ENCODE data around the gene TMEM255A. TPM values are rescaled to one million over a fixed set of nuclear protein-coding genes. Genes with fewer than 3 reads are reported as not detected.

The TMEM255A gene
- total and polyA plus RNA-seq, 2 donors (not counting 1 experiment from before 2014, with no cell fraction given): 0.06 to 0.25 TPM

GRCh38 chrX:120305531-120306141 lies 5.6 kb downstream of the TMEM255A start:
- Mint-ChIP-seq H3K4me3 (no peak overlapping the region), H3K27me3 (peaks cover 7% of the 10 kb centered on the region), H3K4me1 (peaks cover 43% of the 10 kb centered on the region), H3K27ac (no peak overlapping the region), H3K9me3 (ENCODE audit: insufficient read depth) (no peaks in the 10 kb centered on the region)
- TF ChIP-seq EZH2 (IDR thresholded peaks at IDR 0.05; ENCODE audit: borderline replicate concordance, insufficient read depth, low read depth, low read length, poor library complexity, severe bottlenecking) (no peak), CTCF (IDR thresholded peaks at IDR 0.05) (no peak)
- no peak overlapping the region for H3K9ac ChIP-seq (ENCODE audit: low read length)
- no peak overlapping the region for H3K27ac ChIP-seq (ENCODE audit: low read length in 2 of 2)
- H3K36me3 ChIP-seq (replicated peaks in 1 of 2; ENCODE audit: control extremely low read depth in 1 of 2, control insufficient read depth in 1 of 2, extremely low read depth in 1 of 2, insufficient read depth in 2 of 2, low read length in 1 of 2): no peaks in the 10 kb centered on the region
- WGBS (ENCODE audit: insufficient coverage): 33% methylated on average over 1 of the region's 11 CpGs
- POLR2A ChIA-PET: no interaction called here
- no peak overlapping the region for H2AFZ ChIP-seq (ENCODE audit: insufficient read depth, low read depth, low read length, poor library complexity, severe bottlenecking)
- peaks cover 0 to 10% (median 4%) of the 10 kb centered on the region in 4 experiments for H3K27me3 ChIP-seq (replicated peaks in 1 of 4; ENCODE audit: control extremely low read depth in 1 of 4, control insufficient read depth in 3 of 4, insufficient read depth in 4 of 4, low read length in 3 of 4)
- CTCF ChIA-PET: interaction anchor here (1.1 kb wide), 1 partner anchor 18 kb away, joined by 3 read pairs; no protein-coding TSS in a partner anchor
- no peak overlapping the region for H3K4me3 ChIP-seq (ENCODE audit: control extremely low read depth in 1 of 5, extremely low read depth in 1 of 5, insufficient read depth in 1 of 5, low read depth in 2 of 5, low read length in 4 of 5)
- intact Hi-C loops (cut with micrococcal nuclease): loop anchor here (10.0 kb wide), 1 partner anchor 169 kb away; no protein-coding TSS in a partner anchor
- no peaks in the 10 kb centered on the region for H4K20me1 ChIP-seq (ENCODE audit: control insufficient read depth, insufficient read depth, low read length, poor library complexity, severe bottlenecking)
- H3K4me1 ChIP-seq (ENCODE audit: control insufficient read depth in 2 of 2, insufficient read depth in 2 of 2, low read length in 2 of 2): peaks cover 33 to 50% of the 10 kb centered on the region in 2 donors
- DNase-seq (no peak), ATAC-seq (ENCODE audit: low read depth) (no peak)
- no peak overlapping the region for H3K4me2 ChIP-seq (replicated peaks; ENCODE audit: low read depth, low read length, poor library complexity, severe bottlenecking)
- H3K9me3 ChIP-seq (ENCODE audit: control extremely low read depth in 1 of 3, control insufficient read depth in 2 of 3, insufficient read depth in 1 of 3, low read length in 2 of 3): no peaks in the 10 kb centered on the region
- H3K79me2 ChIP-seq (ENCODE audit: control insufficient read depth, insufficient read depth, low read length): no peaks in the 10 kb centered on the region

- peak; percentile 13 for DNase-seq
- CTCF ChIA-PET: no interaction called here
- Histone ChIP-seq H3K27ac (ENCODE audit: low read length in 2 of 2) (no peak overlapping the region), H3K4me1 (ENCODE audit: control insufficient read depth in 2 of 2, insufficient read depth in 2 of 2, low read length in 2 of 2) (peaks cover 29 to 44% of the 10 kb centered on the region in 2 donors), H3K27me3 (replicated peaks in 1 of 4; ENCODE audit: control extremely low read depth in 1 of 4, control insufficient read depth in 3 of 4, insufficient read depth in 4 of 4, low read length in 3 of 4) (peaks cover 0 to 2% (median 0%) of the 10 kb centered on the region in 4 experiments), H3K79me2 (ENCODE audit: control insufficient read depth, insufficient read depth, low read length) (no peaks in the 10 kb centered on the region), H3K9me3 (ENCODE audit: control extremely low read depth in 1 of 3, control insufficient read depth in 2 of 3, insufficient read depth in 1 of 3, low read length in 2 of 3) (no peaks in the 10 kb centered on the region), H3K36me3 (replicated peaks in 1 of 2; ENCODE audit: control extremely low read depth in 1 of 2, control insufficient read depth in 1 of 2, extremely low read depth in 1 of 2, insufficient read depth in 2 of 2, low read length in 1 of 2) (no peaks in the 10 kb centered on the region), H3K9ac (ENCODE audit: low read length) (peak overlapping the region; percentile 1), H3K4me3 (ENCODE audit: control extremely low read depth in 1 of 5, extremely low read depth in 1 of 5, insufficient read depth in 1 of 5, low read depth in 2 of 5, low read length in 4 of 5) (no peak overlapping the region), H2AFZ (ENCODE audit: insufficient read depth, low read depth, low read length, poor library complexity, severe bottlenecking) (peak overlapping the region; percentile 19), H4K20me1 (ENCODE audit: control insufficient read depth, insufficient read depth, low read length, poor library complexity, severe bottlenecking) (no peaks in the 10 kb centered on the region), H3K4me2 (replicated peaks; ENCODE audit: low read depth, low read length, poor library complexity, severe bottlenecking) (no peak overlapping the region)
- Mint-ChIP-seq H3K9me3 (ENCODE audit: insufficient read depth) (no peaks in the 10 kb centered on the region), H3K4me1 (peaks cover 33% of the 10 kb centered on the region), H3K27me3 (no peaks in the 10 kb centered on the region), H3K27ac (no peak overlapping the region), H3K4me3 (peak overlapping the region; percentile 19)
- TF ChIP-seq EZH2 (IDR thresholded peaks at IDR 0.05; ENCODE audit: borderline replicate concordance, insufficient read depth, low read depth, low read length, poor library complexity, severe bottlenecking) (no peak), CTCF (IDR thresholded peaks at IDR 0.05) (no peak)
- POLR2A ChIA-PET: interaction anchor here (0.6 kb wide), 1 partner anchor 105 kb away, joined by 6 read pairs; no protein-coding TSS in a partner anchor
- intact Hi-C loops (cut with micrococcal nuclease): loop anchor here (10.0 kb wide), 1 partner anchor 171 kb away; no protein-coding TSS in a partner anchor
- 69% methylated on average over 3 of the region's 8 CpGs for WGBS (ENCODE audit: insufficient coverage)
- no peak for ATAC-seq (ENCODE audit: low read depth)
Observed at GRCh38 chrX:120304256-120304655, 7.0 kb downstream of the TMEM255A start.
